Endometrial microvascular endothelial cells (primary cell): Measurements from ENCODE around the gene SDSL. TPM values are rescaled to one million over a fixed set of nuclear protein-coding genes. Genes with fewer than 3 reads are reported as not detected.

Experiments
- in situ Hi-C: cut with HindIII; loops from 2 replicates; pipeline ENCODE4 v1.10.0; 2017; ENCODE audit warnings: low sequenced_read_pairs, low pct_unique_long_range_greater_than_20kb; ENCODE audit errors: inconsistent ontology term
- total RNA-seq: library from RNA; depleted of rRNA; stranded (reverse); fragments of >200 nt; gene quantifications from one replicate; pipeline ENCODE4 v1.2.3, GENCODE V29; 2015; ENCODE audit errors: inconsistent ontology term

Gene SDSL
- total RNA-seq, 1 donor from 2014 or later = 8.6 TPM

GRCh38 chr12:113414519-113415038, 7.6 kb upstream of the SDSL start:
- in situ Hi-C loops = no loop called here

GRCh38 chr12:113416091-113416754, 6.0 kb upstream of the SDSL start:
- in situ Hi-C loops = no loop called here

- in situ Hi-C loops = no loop called here
Measured at GRCh38 chr12:113418213-113418879, 3.8 kb upstream of the SDSL start.

DNA sequence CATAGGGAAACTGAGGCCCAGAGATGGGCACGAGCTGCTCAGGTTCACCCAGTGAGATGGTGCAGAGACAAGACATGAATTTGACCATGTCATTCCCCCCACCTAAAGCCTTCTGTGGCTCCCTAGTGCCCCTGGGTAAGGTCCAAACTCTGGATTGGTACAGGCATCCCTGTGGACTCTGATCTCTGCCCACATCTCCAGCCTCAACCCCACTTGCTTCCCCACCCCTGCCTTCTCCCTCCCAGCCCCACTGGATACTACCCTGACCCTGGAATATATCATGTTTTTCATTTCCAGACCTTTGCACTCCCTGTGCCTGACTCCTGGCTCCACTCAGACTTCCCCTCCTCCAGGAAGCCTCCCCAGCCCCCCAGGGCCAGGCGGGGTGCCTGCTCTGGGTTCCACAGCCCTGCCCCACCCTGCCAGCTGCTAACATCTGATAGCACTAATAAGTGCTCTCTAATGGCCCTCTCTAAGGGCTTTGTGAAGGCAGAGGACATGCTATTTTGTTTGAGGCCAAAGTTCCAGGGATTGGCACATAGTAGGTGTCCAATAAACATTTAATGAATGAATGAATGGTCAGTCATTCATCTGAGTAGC, 1.1 kb upstream of the SDSL start:
- in situ Hi-C loops = no loop called here

DNA sequence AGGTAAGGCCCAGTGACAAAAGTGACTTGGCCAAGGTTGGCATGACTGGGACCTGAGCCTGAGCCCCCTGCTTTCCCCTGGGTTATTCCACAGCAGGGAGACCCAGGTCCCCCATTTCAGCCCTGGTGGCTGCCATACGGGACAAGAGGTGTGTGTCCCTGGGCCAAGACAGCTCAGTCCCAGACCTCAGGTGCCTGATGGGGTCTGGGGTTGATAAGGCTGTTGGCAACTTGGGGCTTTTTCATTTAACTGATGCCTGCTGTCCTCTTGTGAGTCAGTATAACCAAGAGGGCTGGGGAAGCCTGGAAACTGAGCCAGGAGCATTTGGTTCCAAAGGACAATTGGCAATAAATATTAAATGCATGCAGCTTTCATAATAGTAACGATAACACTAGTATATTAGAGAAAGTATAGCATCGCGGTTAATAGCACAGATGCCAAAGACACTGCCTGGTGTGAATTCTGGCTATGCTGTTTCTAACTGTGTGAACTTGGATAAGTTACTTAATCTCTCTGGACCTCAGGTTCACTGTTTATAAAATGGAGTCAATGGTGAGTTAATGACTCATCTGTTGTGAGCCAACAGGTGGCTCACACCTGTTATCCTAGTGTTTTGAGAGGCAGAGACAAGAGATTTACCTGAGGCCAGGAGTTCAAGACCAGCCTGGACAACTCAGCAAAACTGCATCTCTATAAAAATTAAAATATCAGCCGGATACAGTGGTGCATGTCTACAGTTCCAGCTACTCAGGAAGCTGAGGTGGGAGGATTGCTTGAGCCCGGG, 898 bp downstream of the SDSL start:
- in situ Hi-C loops = no loop called here

- in situ Hi-C loops = no loop called here
Measured at GRCh38 chr12:113424456-113424855, 2.3 kb downstream of the SDSL start.

DNA sequence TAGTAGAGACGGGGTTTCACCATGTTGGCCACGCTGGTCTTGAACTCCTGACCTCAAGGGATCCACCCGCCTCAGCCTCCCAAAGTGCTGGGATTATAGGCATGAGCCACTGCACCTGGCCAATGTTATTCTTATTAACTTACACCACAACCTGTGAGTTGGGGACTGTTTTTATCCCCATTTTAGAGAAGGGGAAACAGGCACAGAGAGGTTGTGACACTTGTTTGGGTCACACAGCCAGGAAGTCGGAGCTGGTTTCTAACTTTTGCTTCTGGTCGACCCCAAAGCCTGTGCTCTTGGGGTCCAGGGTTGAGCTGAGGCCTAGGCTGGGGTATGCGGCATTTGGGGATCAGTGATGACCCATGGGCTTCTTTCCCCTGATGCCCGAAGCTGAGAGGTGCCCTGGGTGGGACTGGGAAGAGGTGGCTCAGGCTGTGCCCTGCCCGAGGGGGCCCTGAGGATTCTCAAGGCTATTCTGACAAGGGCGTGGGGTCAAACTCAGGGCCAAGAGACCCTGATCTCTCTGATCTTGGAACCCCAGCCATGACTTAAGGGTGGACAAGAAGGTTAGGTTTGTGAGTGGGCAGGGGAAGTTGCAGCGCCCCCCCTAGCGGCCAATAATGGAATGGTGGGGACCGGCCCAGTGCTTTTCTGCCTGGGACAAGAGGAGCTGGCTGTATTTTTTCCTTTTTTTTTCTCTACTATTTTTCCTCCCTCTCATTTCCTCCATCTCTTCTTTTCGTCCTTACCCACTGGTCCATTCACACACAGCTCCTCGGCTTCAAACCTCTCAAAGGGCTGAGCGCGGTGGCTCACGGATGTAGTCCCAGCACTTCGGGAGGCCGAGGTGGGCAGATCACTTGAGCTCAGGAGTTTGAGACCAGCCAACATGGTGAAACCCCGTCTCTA, 3.0 kb downstream of the SDSL start:
- in situ Hi-C loops = no loop called here

DNA sequence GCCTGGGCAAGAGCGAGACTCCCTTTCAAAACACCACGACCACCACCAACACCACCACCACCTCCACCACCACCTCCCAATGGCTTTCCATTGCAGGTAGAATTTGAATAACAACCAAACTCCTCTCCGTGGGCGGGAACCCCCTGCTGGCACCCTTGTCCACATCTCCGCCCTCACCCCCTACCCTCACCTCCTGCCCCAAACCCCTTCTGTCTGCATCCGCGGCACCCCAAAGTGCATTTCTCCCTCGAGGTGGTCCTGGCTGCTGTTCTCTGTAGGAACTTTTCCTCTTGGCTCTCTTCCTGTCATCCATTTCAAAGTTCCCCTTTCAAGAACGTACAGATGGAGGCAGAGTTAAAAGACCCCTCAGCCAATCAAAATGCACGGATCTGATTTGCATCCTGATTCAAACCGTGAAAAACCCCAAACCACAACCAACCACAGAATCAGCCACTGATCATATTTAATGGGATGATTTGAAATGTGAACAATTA, 3.8 kb downstream of the SDSL start:
- in situ Hi-C loops = no loop called here

DNA sequence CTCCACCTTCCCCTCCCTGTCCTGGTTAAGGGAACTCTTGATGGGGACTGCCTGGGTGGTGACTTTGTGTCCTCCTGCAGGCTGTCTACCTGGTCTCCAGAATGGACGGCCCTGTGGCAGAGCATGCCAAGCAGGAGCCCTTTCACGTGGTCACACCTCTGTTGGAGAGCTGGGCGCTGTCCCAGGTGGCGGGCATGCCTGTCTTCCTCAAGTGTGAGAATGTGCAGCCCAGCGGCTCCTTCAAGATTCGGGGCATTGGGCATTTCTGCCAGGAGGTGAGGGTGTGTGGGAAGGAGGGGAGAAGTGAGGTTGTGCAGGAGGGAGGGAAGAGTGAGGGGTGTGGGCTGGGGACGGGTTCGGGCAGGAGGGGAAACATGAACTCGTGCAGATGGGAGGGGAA, 5.7 kb downstream of the SDSL start:
- in situ Hi-C loops = no loop called here

GRCh38 chr12:113428482-113428881, 6.3 kb downstream of the SDSL start:
- in situ Hi-C loops = no loop called here

- in situ Hi-C loops = no loop called here
Measured at GRCh38 chr12:113432986-113433385, 10.8 kb downstream of the SDSL start.

- in situ Hi-C loops = no loop called here
Measured at GRCh38 chr12:113435367-113435766, 13.2 kb downstream of the SDSL start.

GRCh38 chr12:113436586-113436985, 14.4 kb downstream of the SDSL start:
- in situ Hi-C loops = no loop called here

- in situ Hi-C loops = no loop called here
Measured at GRCh38 chr12:113436993-113437728, 15.0 kb downstream of the SDSL start.

- in situ Hi-C loops = no loop called here
Measured at GRCh38 chr12:113437729-113438100, 15.5 kb downstream of the SDSL start.

DNA sequence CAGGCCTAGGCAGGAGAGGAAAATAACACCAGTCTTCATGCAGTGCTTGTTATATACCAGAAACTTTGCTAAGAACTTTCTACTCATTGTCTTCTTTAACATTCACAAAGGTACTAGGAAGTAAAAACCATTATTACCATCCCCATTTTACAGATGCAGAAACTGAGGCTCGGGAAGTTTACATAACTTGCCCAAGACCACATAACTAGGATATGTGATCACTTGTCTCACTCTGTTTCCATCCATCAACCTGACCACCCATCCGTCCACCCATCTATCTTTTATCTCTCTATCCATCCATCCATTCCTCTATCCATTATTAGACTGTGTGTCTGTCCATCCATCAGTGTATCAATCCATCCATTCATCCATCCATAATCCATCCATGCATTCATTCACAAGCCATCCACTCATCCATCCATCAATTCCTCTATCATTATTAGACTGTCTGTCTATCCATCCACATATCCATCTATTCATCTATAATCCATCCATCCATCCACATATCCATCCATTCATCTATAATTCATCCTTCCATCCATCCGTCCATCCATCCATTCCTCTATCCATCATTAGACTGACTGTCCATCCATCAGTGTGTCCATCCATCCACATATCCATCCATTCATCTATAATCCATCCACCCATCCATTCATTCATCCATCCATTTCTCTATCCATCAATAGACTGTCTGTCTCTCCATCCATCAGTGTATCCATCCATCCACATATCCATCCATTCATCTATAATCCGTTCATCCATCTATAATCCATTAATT, 16.5 kb downstream of the SDSL start:
- in situ Hi-C loops = no loop called here

GRCh38 chr12:113439301-113439597, 17.1 kb downstream of the SDSL start:
- in situ Hi-C loops = no loop called here
